HG02938 (cell line): Measurements from ENCODE around the gene KRTAP21-2.
"Not testable (repeated sequence)": the region's sequence is repeated elsewhere in the genome, so short reads cannot be mapped to it uniquely, and the experiment has no call there.

Source experiments
- ATAC-seq: cut with Tn5 transposase; IDR thresholded peaks from one replicate; pipeline ENCODE4 v1.9.1; 2021; ENCODE audit warnings: mild to moderate bottlenecking, moderate library complexity; ENCODE audit not compliant: unreplicated experiment

The KRTAP21-2 gene

DNA sequence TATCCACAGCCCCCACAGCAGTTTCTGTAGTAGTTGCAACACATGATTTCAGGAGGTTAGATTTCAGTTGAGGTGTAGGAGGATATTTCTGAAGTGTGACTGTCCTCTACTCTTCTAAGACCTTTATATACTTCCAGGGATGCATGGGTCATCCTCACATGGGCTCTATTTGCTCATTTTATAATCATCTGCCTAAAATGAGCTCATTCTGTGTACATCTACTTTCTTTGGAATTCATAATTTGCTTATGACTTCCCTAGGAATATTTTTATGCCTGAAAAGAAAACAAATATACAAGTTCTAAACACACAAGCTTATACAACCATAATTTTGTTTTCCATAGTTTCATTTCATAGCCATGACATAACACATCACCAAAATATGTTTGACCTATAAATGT, at the start of gene KRTAP21-2:
Gene KRTAP21-2 (minus strand): TSS at position 101 of the 400 bp plus-strand sequence. CDS start 57 bp downstream, at position 44.
- no peak for ATAC-seq

DNA sequence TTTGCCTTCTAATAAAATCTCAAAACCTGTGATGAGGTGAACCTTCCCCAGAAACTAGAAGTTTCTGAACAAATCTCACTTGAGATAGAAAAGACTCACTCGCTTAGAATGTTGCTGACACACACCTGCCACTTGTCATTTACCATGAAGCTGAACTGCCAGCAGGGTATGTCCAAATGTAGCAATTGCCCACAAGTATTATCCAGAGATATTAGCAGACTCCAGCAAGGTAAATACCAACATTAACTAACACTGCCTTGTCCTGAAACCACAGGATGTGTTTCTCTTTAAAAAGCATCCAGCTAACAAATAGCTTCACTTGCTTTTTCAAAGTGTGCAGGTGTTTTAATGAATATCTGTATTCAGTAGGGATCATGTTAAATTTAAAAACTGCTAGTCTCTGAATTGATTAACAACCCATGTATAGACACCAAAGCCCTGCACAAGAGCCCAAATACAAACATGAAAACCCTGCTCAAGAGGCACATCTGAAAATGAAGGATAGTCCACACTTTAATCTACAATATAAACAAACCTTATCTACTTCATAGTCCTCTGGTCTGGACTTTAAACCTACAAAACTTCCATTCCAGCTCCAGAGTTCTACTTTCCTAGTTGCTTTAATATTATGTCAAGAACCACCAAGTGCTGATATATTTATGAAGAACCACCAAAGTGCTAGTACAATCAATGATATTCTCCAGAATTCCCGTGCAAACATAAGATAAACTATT, 46.7 kb upstream of the KRTAP21-2 start:
- ATAC-seq = no peak

- no peak for ATAC-seq
Measured at GRCh38 chr21:30779249-30779648, 32.2 kb upstream of the KRTAP21-2 start.

DNA sequence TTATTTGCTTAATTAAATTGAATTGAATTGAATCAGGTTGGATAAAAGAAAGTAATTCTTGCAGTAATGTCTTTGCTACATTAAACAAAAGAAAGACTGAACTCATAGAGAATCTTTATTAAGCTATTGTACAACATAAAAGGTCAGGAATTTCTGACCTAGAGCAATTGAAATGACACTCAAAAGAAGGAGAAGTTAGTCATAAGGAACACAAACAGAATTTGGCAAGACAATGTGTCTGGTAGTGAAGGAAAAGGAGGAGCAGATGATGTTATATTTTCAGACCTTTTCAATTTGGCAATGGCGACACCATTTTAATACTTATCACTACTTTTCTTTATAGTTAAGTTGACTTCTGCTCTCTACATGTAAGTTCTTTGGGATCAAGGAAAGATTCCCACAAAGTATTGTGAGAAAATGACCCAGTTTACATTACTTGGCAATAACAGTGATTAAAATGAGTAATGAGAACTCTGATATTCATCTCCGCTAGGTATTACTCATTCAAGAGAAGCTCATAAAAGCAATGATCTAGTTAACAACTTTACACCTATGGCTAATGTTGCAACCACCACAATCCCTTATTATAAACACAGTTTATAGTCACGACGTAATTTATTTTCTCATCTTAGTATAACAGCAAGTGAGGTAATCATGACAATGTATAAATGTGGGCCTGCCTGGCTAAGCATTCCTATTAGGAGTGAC, 22.8 kb upstream of the KRTAP21-2 start:
- no peak for ATAC-seq

DNA sequence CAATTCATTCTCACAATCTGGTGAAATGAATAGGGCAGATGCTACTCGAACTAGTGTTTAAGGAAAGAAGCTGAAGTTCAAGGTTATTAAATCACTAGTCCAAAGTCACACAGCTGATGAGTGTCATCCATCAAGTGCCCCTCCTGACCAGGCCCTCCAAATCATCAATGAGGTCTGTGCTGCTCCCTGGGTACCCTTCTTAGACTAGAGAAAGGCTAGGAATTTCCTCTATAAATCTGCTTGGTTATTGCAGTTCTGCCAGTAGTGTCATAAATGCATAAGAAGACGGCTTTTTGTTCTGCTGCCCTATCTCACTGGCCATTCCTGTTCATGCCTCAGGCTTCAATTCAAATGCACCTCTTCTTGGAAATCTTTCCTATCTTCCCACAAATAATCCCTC, 13.7 kb upstream of the KRTAP21-2 start:
- ATAC-seq = no peak

GRCh38 chr21:30758306-30758705, 11.2 kb upstream of the KRTAP21-2 start:
- no peak for ATAC-seq

- not testable (repeated sequence) for ATAC-seq
Measured at GRCh38 chr21:30755328-30755727, 8.3 kb upstream of the KRTAP21-2 start, which contains the start of gene KRTAP21-1. Gene KRTAP21-1, minus strand, starts transcription at chr21:30755428. Its CDS starts 50 bp downstream, at chr21:30755378.

DNA sequence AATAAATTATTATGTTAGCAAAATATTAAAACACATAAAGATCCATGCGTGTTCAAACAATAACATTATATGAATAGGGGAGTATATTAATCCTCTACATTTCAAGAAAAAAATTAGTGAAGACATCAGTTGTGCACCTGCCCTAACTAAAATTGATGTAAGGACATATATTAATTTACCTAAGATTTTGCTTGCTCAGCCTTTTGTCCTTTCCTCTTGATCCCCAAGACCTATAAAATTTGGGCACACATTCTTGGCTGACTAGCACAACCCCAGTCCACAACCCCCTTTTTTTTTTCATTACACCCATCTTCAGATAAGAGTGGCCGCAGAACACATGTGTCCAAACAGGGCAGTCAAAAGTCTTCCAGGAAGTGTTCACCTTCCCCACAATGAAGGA, 6.6 kb downstream of the KRTAP21-2 start:
- ATAC-seq = no peak

DNA sequence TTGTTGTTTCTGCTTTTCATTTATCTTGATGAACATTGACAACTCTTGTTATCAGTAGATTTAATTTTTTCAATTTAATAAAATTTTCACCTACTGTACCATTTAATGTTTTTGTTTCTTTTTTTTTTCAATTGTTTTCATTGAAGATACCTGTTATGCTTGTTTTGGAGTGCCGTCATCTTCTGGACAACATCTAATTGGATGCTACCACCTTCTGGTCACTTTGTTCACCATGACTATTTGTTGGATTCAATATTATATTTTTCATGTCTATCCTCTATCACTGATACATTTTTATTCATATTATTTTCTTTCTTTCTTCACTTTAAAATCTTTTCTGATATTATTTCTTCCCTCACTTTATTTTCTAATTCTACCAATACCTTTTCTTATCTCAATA, 14.0 kb downstream of the KRTAP21-2 start:
- no peak for ATAC-seq

DNA sequence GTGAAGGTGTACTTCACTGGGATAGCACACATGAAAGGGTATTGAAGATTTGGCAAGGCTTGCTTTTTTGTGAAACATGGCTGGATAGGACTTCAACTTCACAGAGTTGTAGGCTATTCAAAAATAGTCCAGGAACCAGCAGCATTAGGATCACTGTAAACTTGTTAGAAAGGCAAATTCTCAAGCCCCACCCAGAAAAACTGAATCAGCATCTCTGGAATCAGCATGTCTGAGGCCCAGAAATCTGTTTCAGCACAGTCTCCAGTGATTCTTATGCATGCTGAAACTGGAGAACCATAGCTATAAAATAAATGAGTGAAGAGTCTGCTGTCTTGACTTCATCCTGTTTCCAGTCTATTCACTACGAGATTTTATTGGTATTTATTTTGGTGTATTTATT, 20.3 kb downstream of the KRTAP21-2 start:
- ATAC-seq = no peak

DNA sequence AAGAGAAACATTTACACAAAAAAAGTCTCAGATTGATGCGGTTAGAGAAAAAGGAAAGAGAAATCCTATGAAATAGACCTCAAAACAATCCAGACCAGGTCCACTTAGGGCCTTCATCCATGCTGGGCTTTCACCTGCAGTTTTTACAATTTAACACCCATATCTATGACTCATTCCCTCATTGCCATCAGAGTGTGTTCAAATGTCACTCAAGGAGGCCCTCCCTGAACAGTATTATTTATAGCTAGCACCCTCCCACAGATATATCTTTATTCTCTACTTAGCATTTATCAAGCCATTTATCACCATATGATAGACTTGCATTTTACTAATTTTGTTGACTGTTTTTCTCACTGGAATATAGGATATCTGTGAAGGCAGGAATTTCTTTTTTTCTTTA, 27.7 kb downstream of the KRTAP21-2 start:
- ATAC-seq = no peak

DNA sequence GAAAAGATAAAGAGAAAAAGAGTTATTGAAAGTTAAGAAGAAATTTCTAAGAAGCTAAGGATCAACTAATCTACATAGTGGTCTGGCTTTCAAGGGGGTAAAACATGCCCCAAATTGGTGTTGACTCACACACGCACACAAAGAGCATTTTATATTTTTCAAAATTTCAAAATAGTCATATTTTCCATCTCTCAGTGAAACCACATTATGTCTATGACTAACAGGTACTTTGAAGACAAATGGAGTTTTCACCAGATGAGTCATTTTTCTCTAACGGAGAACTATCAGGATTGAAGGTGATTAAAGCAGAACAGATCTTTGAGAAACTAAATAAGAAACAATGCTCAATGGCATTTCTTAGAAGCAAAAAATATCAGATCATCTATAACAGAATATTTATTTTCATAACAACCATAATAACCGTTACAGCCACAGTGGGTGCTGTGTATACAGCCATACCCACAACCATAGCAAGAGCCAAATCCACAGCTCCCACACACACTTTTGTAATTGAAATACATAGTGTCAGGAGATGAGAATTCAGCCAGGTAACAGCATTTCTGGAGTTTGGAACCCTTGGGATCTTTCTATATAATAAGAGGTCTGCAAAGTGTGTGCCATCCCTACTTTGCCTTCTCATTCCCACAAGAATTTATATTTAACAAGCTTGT, 28.7 kb downstream of the KRTAP21-2 start, which contains the start of gene KRTAP21-3:
Gene KRTAP21-3 (minus strand): TSS at position 539 of the 671 bp plus-strand sequence. CDS start 18 bp downstream, at position 521.
- ATAC-seq = no peak

- ATAC-seq = no peak
Measured at GRCh38 chr21:30717105-30717504, 30.0 kb downstream of the KRTAP21-2 start.

- no peak for ATAC-seq
Measured at GRCh38 chr21:30714946-30715345, 32.1 kb downstream of the KRTAP21-2 start.

DNA sequence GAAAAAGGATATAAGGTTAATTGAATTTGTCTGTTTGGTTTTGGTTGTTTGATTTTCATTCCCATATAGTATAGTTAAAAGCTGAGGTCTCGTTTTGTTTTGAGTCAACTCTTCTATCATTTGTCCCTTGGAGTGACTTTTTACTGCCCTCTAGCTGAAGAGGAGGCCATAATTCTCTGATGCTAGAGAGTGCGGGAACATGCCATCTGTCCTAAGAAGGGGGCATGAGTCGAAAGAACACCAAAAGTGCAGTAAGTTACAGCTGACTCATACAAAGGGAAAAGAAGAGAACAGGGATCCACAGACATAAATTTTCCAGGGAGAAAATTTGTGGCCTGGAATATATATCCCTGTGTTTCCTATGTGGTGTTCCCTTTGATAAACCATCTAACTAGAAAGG, 32.6 kb downstream of the KRTAP21-2 start:
- ATAC-seq = no peak

DNA sequence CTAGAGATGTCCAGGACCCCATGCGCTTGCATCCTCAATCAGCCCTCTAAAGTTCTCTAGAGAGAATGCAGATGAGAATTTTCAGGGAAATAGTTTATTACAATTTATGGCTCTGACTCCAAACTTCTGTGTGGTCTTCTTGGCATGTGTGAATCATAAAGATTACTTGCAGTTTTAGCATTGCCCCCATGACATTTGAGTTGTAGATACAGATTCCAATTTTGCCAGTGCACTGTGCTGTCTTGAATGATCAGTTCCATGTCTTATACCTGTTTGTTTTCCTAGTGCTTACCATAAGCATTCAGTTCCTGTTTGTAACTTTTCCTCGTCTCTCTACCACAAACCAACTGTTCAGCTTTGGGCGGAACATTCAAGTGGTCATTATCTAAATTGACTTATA, 33.3 kb downstream of the KRTAP21-2 start:
- no peak for ATAC-seq

- ATAC-seq = no peak
Measured at GRCh38 chr21:30710499-30710898, 36.6 kb downstream of the KRTAP21-2 start.

- ATAC-seq = no peak
Measured at GRCh38 chr21:30707409-30707808, 39.6 kb downstream of the KRTAP21-2 start.
